GM19023 (cell line): ENCODE results near the gene C1orf116.

Experiments
- ATAC-seq: cut with Tn5 transposase; IDR thresholded peaks from one replicate; pipeline ENCODE4 v1.9.1; 2021; ENCODE audit warnings: mild to moderate bottlenecking, moderate library complexity; ENCODE audit not compliant: unreplicated experiment

The C1orf116 gene

DNA sequence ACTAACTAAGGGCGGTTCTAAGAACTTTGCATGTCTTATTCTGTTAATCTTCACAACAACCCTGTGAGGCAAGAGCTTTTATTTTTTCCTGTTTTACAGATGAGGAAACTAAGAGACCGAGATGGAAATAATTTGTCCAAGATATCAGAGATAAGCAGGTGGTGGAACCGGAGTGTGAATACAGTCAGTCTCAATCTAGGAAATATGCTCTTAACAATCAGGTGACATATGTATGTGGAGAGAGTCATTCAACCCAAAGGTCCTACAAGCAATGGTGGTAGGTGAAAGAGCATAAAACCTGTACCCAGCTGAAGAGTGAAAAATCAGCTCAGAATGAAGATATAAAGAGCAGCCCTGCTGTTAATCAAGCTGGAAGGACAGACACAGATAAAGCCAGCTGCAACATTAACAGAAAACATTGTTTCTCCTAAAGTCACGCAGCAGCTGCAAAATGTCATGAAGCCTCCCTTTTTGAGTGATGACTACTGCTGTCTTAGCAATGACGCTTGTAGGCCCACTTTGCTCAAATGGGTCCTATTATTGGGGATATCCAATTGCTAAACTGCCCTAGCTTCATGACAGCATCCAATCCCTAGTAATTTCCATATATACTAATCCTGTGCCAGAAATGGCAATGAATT, 31.8 kb downstream of the C1orf116 start:
- ATAC-seq = no peak

DNA sequence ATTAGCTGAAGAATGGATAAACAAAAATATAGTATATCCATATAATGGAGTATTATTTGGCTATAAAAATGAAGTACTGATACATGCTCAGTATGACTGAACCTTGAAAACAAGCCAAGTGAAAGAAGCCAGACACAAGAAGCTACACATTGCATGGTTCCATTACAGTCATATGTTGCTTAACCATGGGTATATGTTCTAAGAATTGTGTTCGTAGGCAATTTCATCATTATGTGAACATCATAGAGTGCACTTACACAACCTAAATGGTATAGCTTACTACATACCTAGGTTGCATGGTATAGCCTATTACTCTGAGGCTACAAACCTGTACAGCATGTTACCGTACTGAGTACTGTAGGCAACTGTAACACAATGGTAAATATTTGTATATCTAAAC, 33.7 kb downstream of the C1orf116 start:
- no peak for ATAC-seq

DNA sequence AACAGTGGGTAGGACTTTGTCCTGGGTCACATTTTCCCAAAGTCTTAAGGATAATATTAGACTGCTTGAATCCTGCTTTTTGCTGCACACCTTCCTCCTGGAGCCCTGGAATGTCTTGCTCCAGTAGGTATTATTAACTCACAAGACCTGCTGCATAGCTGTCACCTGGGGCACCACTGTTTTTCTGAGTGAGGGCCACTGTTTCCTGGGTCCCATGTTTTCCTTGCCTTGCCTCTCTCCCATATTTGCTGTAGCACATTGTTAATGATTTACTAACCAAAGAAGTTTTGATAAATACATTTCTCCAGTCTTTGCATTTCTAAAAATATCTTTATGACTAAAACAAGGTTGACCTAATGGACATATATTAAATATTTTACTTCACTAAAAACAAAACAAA, 39.8 kb downstream of the C1orf116 start:
- ATAC-seq = no peak

DNA sequence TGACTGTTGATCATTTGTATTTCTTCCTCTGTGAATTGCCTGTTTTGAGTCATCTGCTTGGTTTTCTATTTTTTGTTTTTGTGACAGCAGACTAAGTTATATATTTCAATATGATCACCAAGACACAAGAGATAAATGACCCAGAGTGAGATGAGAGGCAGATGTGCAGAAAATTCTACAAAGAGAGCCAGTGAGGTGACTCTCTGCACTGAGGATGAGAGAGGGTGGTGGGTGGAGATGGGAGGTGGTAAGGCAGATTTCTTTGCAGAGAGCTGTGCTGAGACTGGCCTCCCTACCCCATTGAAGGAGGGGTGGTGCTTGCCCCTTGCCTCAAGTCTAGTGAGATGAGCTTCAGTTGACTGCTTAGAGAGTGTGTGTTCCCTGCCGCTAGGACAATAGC, 44.7 kb downstream of the C1orf116 start:
- no peak for ATAC-seq

DNA sequence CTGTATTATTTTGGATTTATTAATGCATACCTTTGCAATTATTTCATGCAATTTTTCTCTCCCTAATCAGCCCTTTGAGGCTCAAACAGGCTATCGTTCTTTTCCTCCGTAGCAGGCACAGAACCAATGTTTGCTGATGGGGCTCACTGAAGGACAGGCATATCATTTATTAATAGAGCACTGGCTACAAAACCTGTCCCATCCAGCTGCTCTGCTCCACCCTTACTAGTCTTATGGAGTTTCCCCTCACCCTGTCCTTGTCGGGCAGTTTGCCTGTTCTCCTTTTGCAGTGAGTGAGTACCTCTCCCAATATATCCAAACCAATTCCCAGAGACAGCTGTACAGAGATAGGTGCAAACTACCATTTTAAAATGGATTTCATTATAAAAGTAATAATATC, 45.7 kb downstream of the C1orf116 start:
- no peak for ATAC-seq

DNA sequence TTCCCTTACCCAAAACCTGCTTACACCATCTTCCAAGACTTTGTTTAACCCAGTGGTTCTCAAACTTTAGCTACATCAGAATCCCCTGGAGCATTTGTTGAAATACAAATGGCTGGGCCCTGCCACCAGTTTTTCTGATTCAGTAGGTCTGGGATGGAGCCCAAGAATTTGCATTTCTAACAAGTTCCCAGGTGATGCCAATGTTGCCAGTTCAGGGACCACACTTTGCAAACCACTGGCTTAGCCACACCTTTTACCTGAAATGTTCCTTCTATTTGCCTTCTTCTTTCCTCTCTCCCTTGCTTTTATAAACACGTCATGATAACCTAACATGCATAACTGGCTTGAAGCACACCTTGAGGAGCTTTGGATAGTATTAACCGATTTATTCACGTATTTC, 46.2 kb downstream of the C1orf116 start:
- ATAC-seq = no peak

DNA sequence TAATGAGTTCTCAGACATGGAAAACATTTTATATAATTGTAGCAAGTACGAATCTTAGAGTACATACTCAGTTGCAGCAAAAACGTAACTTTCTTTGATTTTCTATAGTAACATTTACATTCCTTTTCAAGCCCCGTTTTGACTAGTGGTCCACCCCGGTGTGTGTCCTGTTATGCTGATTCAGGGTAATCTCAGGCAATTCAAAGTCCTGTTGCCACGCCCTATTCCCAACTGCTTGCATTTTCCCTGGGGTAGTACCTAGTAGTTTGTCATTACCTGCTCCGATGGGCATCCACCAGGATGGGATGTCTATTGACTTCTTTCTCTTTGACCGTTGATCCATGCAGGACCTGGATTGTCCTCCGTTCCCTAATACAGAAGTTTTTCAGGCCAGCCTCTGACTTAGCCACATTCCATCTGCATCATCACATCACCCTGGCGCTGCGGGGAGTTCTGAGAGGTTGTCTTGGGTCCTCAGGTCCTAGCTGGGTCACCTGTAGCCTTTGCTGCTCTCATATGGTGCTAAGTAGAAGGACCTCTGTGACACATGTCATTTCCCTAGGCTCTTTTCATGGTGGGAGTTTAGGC, 47.3 kb downstream of the C1orf116 start:
- ATAC-seq = no peak

DNA sequence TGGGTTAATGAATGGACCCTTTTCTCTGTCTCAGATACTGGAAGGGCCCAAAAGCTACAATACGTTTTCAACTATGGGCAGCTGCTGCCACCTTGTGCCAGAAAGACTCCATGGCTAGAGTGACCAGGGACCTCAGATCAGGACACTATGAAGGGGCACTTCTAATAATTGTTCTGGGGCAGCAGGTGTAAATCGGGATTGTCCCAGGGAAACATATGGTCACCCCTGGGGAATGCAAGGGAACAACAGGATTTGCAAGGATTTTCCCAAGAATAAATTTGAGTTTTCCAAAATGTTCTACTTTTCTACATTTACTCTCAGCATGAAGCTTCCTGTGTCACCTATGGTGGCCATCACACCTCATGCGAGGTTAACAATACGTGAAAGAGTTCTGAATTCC, 50.3 kb downstream of the C1orf116 start:
- no peak for ATAC-seq

DNA sequence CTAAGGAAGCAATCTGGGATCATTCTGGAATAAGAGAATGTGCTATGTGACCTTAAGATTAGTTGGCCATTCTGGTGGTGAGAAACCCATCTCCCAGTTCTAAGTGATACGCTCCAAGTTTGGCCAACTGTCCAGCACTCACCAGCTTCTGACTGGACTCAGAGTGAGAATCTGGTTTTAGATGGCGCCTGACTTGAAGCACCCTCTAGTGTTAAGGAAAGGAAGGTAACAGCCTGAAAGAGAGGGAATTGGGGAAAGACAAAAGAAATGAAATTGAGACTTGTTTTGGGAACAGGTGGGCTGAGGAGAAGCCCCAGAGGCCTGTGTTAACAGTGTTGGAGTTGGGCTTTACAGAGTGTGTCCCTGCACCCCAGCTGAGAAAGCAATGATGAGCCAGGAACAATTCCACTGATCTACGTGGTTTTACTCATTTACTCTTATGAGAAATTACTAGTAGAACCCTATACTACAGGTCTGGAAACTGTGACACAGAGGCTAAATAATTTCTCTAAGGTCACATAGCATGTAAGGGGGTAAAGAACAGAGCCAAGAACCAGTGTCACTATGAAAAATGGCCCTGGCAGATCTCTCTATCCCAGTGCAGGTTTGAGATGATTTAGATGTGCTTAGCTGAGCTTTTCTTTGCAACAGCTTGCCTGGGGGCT, 53.0 kb downstream of the C1orf116 start:
- no peak for ATAC-seq

DNA sequence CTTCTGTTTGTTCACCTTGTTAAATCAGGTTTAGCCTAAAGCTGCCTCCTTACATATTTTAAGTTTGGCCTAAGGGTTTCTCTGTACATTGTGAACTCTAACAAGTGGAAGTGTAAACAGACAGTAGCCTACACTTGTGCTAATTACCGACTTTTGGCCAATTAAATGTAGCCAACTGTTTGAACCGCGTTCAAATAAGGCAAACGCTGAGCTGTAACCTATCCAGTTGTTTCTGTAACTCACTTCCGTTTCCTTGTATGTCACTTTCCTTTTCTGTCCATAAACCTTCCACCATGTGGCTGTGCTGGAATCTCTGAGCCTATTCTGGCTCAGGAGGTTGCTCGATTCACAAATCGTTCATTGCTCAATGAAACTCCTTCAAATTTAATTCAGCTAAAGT, 54.3 kb downstream of the C1orf116 start:
- ATAC-seq = no peak

DNA sequence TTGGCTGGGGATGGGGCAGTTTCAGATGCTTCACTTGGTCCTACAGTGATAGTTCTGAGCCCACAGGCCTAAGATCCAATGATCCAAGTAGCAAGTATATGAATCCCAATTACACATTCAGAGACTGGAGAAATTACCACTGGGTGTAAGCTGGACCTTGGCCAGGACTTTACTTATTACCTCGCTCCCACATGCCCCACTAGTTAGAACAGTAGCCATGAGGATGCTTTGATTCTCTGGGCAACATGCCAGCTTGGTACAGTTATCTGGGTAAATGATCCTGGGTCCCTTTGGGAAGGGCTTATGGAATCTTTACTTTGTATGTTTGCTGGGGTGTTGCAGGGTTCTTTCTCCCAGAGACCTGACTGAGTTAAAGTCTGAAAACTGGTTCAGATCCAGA, 57.2 kb downstream of the C1orf116 start:
- ATAC-seq = no peak

DNA sequence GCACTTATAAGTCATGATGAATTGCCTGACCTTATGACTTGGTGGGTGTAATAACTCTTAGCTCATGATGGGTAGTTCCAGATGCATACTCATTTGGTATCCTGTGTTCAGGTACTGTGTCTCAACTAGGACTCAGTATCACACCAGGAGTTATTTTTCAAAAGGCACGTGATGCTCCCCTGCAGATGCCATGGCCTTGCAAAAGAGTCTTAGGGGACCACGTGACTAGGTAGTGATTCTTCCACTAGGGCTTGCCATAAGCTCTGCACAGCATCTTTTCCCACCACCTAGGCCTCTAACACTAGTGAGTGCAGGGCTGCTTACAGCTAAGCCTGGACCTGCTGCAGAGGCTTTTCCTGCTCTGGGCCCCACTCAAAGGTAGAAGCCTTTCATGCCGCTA, 58.4 kb downstream of the C1orf116 start:
- ATAC-seq = no peak

DNA sequence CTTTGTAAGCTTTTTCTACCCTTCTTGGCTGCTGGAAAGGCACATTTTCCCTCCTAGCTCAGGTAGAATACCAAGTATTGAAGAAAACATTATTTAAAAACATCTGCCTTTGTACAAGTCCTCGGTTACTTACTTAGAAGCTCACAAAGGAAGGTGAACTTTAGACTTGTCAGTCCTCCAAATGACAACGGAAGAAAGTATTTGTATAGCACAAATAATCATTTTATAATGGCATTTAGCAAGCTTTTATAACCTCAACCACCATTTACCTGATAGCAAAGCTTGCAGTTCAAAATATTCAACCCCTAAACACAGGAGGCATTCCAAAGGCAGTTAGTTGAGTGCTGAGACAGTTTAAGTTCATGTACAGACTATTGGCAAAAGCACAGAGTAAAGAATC, 59.8 kb downstream of the C1orf116 start:
- no peak for ATAC-seq

DNA sequence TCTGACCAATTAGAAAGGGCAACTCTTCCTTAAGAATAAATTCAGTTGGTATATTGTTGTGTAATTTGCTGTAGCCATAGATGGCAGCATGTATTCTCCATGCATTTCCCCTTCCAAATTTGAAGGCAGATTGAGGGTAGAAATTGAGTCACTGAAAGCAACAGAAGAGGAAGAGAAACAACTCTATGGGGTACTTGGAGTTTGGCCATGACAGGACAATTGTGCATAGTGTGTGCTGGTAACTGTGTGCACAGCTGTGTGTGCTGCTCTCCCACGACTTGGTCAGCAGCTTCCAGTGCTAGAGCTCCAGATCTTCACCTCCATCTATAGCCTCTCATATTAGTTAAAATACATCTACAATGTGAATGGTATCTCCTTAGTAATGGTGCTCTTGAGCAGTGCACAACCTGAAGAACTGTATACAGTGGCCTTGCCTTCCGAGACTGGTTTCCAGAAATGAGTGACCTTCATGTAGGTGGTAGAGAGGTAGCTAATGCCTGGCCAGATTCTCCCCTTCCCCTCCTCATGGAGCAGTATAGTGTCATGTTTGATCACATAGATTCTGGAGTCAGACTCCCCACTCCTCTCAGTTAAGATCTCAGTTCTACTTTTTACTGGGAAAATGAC, 61.4 kb downstream of the C1orf116 start:
- ATAC-seq = no peak

DNA sequence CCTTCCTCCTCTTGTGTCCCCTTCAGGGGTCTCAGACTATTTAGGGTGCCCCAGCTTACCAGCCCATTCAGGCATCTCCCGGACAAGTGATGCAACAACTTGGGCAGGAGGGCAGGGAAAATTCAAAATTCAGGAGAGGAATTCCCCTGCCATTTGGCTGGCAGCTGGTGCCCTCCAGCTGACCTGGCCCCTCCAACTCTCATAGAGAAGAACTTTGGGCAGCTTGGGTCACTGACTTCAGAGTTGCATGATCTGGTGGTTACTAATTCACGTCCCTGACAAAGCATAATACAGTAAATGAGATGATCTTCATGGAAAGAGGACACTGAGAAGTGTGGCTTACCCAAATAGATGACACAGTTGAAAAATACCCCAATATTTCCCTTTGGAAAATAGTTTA, 62.1 kb downstream of the C1orf116 start, which contains the start of gene FCAMR:
Gene FCAMR (minus strand): TSS at position 15 of the 400 bp plus-strand sequence. CDS start 335 bp downstream, outside the sequence.
- no peak for ATAC-seq

DNA sequence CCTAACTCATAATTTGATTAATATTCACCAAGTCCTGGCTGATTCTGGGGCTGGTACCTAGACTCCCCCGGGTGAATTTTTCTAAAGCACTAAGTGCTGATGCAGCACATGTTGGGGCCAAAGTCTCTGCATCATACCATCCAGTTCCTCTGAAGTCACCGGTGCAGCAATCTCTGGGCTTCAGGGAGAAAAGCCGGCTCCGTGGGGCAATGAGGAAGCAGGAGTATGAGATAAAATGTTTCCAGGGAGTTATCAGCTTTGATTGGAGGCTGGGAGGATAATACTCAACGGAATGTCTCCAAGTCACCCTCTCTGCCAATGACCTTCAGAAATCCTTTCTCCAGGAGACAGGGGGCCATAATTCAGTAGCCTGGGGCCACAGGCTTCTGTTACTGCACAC, 63.5 kb downstream of the C1orf116 start:
- ATAC-seq = no peak
